ENCODE data around the gene GTF2B. TPM values are rescaled to one million over a fixed set of nuclear protein-coding genes. Genes with fewer than 3 reads are reported as not detected.
A peak's percentile ranks its signal among the peaks of the same experiment; 100 is the strongest.

The GTF2B gene
- total RNA-seq, 1 donor from 2014 or later, result 28.3 TPM

- H3K36me3 Mint-ChIP-seq (ENCODE audit: low read depth, unreplicated experiment), result peaks cover 9% of the 10 kb centered on the region
- FAIRE-seq, result no peak
- H3K36me3 ChIP-seq (ENCODE audit: insufficient read depth, low read length), result peaks cover 4% of the 10 kb centered on the region
These were observed 77.9 kb downstream of the GTF2B start for GRCh38 chr1:88813471-88813870.

DNA sequence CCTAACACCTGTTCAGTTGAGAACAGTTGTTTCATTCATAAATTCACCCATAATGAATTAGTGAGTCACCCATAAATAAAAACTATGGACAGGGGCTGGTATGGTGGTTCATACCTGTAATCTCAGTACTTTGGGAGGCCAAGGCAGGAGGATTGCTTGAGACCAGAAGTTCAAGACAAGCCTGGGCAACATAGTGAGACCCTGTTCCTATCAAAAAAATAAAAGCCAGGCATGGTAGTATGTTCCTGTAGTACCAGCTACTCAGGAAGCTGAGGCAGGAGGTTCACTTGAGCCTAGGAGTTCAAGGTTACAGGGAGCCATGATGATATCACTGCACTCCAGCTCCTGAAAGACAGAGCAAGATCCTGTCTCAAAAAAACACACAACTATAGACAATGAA lies 79.0 kb downstream of the GTF2B start:
- Histone ChIP-seq H3K9me3 (ENCODE audit: insufficient read depth, low read depth, low read length) (no peaks in the 10 kb centered on the region), H3K4me2 (ENCODE audit: low read length) (no peak overlapping the region), H2AFZ (ENCODE audit: low read depth, low read length) (no peak overlapping the region), H3K27me3 (ENCODE audit: insufficient read depth, low read length) (no peaks in the 10 kb centered on the region), H3K4me1 (ENCODE audit: insufficient read depth, low read length) (no peaks in the 10 kb centered on the region), H3K9ac (ENCODE audit: low read length) (no peak overlapping the region), H3K27ac (ENCODE audit: low read depth, low read length) (no peak overlapping the region), H4K20me1 (ENCODE audit: insufficient read depth, low read length) (no peaks in the 10 kb centered on the region), H3K4me3 (ENCODE audit: insufficient read depth, low read depth, low read length) (no peak overlapping the region), H3K79me2 (ENCODE audit: insufficient read depth, low read length) (no peaks in the 10 kb centered on the region), H3K36me3 (ENCODE audit: insufficient read depth, low read length) (peaks cover 6% of the 10 kb centered on the region)
- TF ChIP-seq, protein P1, sequence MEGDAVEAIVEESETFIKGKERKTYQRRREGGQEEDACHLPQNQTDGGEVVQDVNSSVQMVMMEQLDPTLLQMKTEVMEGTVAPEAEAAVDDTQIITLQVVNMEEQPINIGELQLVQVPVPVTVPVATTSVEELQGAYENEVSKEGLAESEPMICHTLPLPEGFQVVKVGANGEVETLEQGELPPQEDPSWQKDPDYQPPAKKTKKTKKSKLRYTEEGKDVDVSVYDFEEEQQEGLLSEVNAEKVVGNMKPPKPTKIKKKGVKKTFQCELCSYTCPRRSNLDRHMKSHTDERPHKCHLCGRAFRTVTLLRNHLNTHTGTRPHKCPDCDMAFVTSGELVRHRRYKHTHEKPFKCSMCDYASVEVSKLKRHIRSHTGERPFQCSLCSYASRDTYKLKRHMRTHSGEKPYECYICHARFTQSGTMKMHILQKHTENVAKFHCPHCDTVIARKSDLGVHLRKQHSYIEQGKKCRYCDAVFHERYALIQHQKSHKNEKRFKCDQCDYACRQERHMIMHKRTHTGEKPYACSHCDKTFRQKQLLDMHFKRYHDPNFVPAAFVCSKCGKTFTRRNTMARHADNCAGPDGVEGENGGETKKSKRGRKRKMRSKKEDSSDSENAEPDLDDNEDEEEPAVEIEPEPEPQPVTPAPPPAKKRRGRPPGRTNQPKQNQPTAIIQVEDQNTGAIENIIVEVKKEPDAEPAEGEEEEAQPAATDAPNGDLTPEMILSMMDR (IDR thresholded peaks at IDR 0.05; ENCODE audit: insufficient read depth, low read depth, low read length), result no peak
- TF ChIP-seq EZH2 (IDR thresholded peaks at IDR 0.05; ENCODE audit: insufficient read depth, low read length), result no peak
- DNase-seq (ENCODE audit: low read depth) (no peak), FAIRE-seq (no peak)
- Mint-ChIP-seq H3K36me3 (ENCODE audit: low read depth, unreplicated experiment) (peaks cover 3% of the 10 kb centered on the region), H3K27me3 (ENCODE audit: low read depth, unreplicated experiment) (no peaks in the 10 kb centered on the region), H3K4me3 (ENCODE audit: unreplicated experiment) (no peak overlapping the region), H3K9me3 (ENCODE audit: unreplicated experiment) (no peaks in the 10 kb centered on the region), H3K4me1 (ENCODE audit: low read depth, unreplicated experiment) (no peaks in the 10 kb centered on the region), H3K27ac (ENCODE audit: unreplicated experiment) (no peak overlapping the region)

More at GRCh38 chr1:88813471-88813870, 77.9 kb downstream of the GTF2B start:
- Mint-ChIP-seq H3K4me3 (ENCODE audit: unreplicated experiment) (no peak overlapping the region), H3K9me3 (ENCODE audit: unreplicated experiment) (no peaks in the 10 kb centered on the region), H3K27ac (ENCODE audit: unreplicated experiment) (no peak overlapping the region), H3K27me3 (ENCODE audit: low read depth, unreplicated experiment) (no peaks in the 10 kb centered on the region), H3K4me1 (ENCODE audit: low read depth, unreplicated experiment) (no peaks in the 10 kb centered on the region)
- H3K4me2 ChIP-seq (ENCODE audit: low read length), result no peak overlapping the region
- no peak overlapping the region for H2AFZ ChIP-seq (ENCODE audit: low read depth, low read length)
- no peak overlapping the region for H3K4me3 ChIP-seq (ENCODE audit: insufficient read depth, low read depth, low read length)
- H3K9me3 ChIP-seq (ENCODE audit: insufficient read depth, low read depth, low read length), result no peaks in the 10 kb centered on the region
- H3K27ac ChIP-seq (ENCODE audit: low read depth, low read length), result no peak overlapping the region
- H3K27me3 ChIP-seq (ENCODE audit: insufficient read depth, low read length), result no peaks in the 10 kb centered on the region
- no peak for DNase-seq (ENCODE audit: low read depth)
- TF ChIP-seq, protein P1 (IDR thresholded peaks at IDR 0.05; ENCODE audit: insufficient read depth, low read depth, low read length), result no peak
- no peak for TF ChIP-seq EZH2 (IDR thresholded peaks at IDR 0.05; ENCODE audit: insufficient read depth, low read length)
- no peaks in the 10 kb centered on the region for H3K79me2 ChIP-seq (ENCODE audit: insufficient read depth, low read length)
- H3K9ac ChIP-seq (ENCODE audit: low read length), result no peak overlapping the region
- H4K20me1 ChIP-seq (ENCODE audit: insufficient read depth, low read length), result no peaks in the 10 kb centered on the region
- H3K4me1 ChIP-seq (ENCODE audit: insufficient read depth, low read length), result no peaks in the 10 kb centered on the region

GRCh38 chr1:88803444-88803843 lies 87.9 kb downstream of the GTF2B start:
- H3K27ac Mint-ChIP-seq (ENCODE audit: unreplicated experiment), result no peak overlapping the region
- peaks cover 31% of the 10 kb centered on the region for H3K36me3 Mint-ChIP-seq (ENCODE audit: low read depth, unreplicated experiment)
- DNase-seq (ENCODE audit: low read depth), result no peak

More at GRCh38 chr1:88803444-88803843, 87.9 kb downstream of the GTF2B start:
- no peak overlapping the region for H3K4me2 ChIP-seq (ENCODE audit: low read length)
- H3K9ac ChIP-seq (ENCODE audit: low read length), result no peak overlapping the region
- H3K79me2 ChIP-seq (ENCODE audit: insufficient read depth, low read length), result no peaks in the 10 kb centered on the region
- Mint-ChIP-seq H3K4me1 (ENCODE audit: low read depth, unreplicated experiment) (peaks cover 14% of the 10 kb centered on the region), H3K9me3 (ENCODE audit: unreplicated experiment) (peaks cover 15% of the 10 kb centered on the region), H3K4me3 (ENCODE audit: unreplicated experiment) (no peak overlapping the region), H3K27me3 (ENCODE audit: low read depth, unreplicated experiment) (no peaks in the 10 kb centered on the region)
- FAIRE-seq, result no peak
- H3K4me1 ChIP-seq (ENCODE audit: insufficient read depth, low read length), result peaks cover 5% of the 10 kb centered on the region
- H3K4me3 ChIP-seq (ENCODE audit: insufficient read depth, low read depth, low read length), result no peak overlapping the region
- H2AFZ ChIP-seq (ENCODE audit: low read depth, low read length), result no peak overlapping the region
- TF ChIP-seq EZH2 (IDR thresholded peaks at IDR 0.05; ENCODE audit: insufficient read depth, low read length), result no peak
- TF ChIP-seq, protein P1 (IDR thresholded peaks at IDR 0.05; ENCODE audit: insufficient read depth, low read depth, low read length), result no peak
- H3K27ac ChIP-seq (ENCODE audit: low read depth, low read length), result peak overlapping the region; percentile 68
- H4K20me1 ChIP-seq (ENCODE audit: insufficient read depth, low read length), result no peaks in the 10 kb centered on the region
- H3K27me3 ChIP-seq (ENCODE audit: insufficient read depth, low read length), result no peaks in the 10 kb centered on the region
- peaks cover 22% of the 10 kb centered on the region for H3K36me3 ChIP-seq (ENCODE audit: insufficient read depth, low read length)
- H3K9me3 ChIP-seq (ENCODE audit: insufficient read depth, low read depth, low read length), result no peaks in the 10 kb centered on the region

Measured in astrocyte (in vitro differentiated cells and primary cell).